Measurements from ENCODE around the gene ADAM22.

ADAM22 gene

GRCh38 chr7:88176190-88176589 is 242.1 kb downstream of the ADAM22 start:
- no peak for DNase-seq

- no peak for DNase-seq
These were observed 249.0 kb downstream of the ADAM22 start for GRCh38 chr7:88183051-88183450.

GRCh38 chr7:88184848-88185304 is 250.8 kb downstream of the ADAM22 start:
- DNase-seq, result no peak

GRCh38 chr7:88185650-88186049 is 251.6 kb downstream of the ADAM22 start:
- DNase-seq, result no peak

- no peak for DNase-seq
These were observed 257.9 kb downstream of the ADAM22 start for GRCh38 chr7:88191911-88192310.

- DNase-seq, result no peak
These were observed 266.2 kb downstream of the ADAM22 start for GRCh38 chr7:88200261-88200660.

- no peak for DNase-seq
These were observed 266.7 kb downstream of the ADAM22 start for GRCh38 chr7:88200789-88201188.

GRCh38 chr7:88201305-88201704 is 267.3 kb downstream of the ADAM22 start:
- DNase-seq, result no peak

- no peak for DNase-seq
These were observed 268.2 kb downstream of the ADAM22 start for GRCh38 chr7:88202278-88202677.

GRCh38 chr7:88202799-88203198 is 268.7 kb downstream of the ADAM22 start:
- DNase-seq, result no peak

GRCh38 chr7:88203401-88203800 is 269.4 kb downstream of the ADAM22 start:
- no peak for DNase-seq

GRCh38 chr7:88204525-88205110 is 270.6 kb downstream of the ADAM22 start:
- no peak for DNase-seq

- no peak for DNase-seq
These were observed 271.1 kb downstream of the ADAM22 start for GRCh38 chr7:88205179-88205578.

- DNase-seq, result no peak
These were observed 272.2 kb downstream of the ADAM22 start for GRCh38 chr7:88206254-88206653.

- DNase-seq, result no peak
These were observed 274.5 kb downstream of the ADAM22 start for GRCh38 chr7:88208521-88208920.

- no peak for DNase-seq
These were observed 278.9 kb downstream of the ADAM22 start for GRCh38 chr7:88212918-88213317.

- no peak for DNase-seq
These were observed 280.4 kb downstream of the ADAM22 start for GRCh38 chr7:88214456-88214855.

GRCh38 chr7:88215295-88215694 is 281.2 kb downstream of the ADAM22 start:
- no peak for DNase-seq

- no peak for DNase-seq
These were observed 282.2 kb downstream of the ADAM22 start for GRCh38 chr7:88216276-88216675.

- DNase-seq, result no peak
These were observed 283.8 kb downstream of the ADAM22 start for GRCh38 chr7:88217675-88218428.

GRCh38 chr7:88218429-88218745 is 284.3 kb downstream of the ADAM22 start:
- DNase-seq, result no peak

GRCh38 chr7:88218836-88219605 is 285.0 kb downstream of the ADAM22 start:
- DNase-seq, result peak; percentile 2

- DNase-seq, result peak; percentile 86
These were observed 286.0 kb downstream of the ADAM22 start, which contains the start of gene SRI for GRCh38 chr7:88219781-88220747. Gene SRI (minus strand): TSS chr7:88220038. CDS start chr7:88220026, 12 bp downstream.
